Chondrocyte (in vitro differentiated cells): ENCODE data around the gene SETD7. TPM values are rescaled to one million over a fixed set of nuclear protein-coding genes. Genes with fewer than 3 reads are reported as not detected.

Source experiments
- DNase-seq: peaks from one replicate; pipeline ENCODE4 v3.0.0; 2021; ENCODE audit warnings: mixed read lengths, low spot score
- H3K27ac Mint-ChIP-seq: one replicate; pipeline ENCODE4 v1.8.0; 2021; ENCODE audit warnings: mild to moderate bottlenecking, moderate library complexity, mixed read lengths; ENCODE audit not compliant: unreplicated experiment
- H3K27me3 Mint-ChIP-seq: 2 replicates; pipeline ENCODE4 v1.8.0; 2021; ENCODE audit warnings: low read depth, mixed read lengths
- H3K36me3 Mint-ChIP-seq: 2 replicates; pipeline ENCODE4 v1.8.0; 2021; ENCODE audit warnings: low read depth, mixed read lengths
- H3K4me1 Mint-ChIP-seq: 2 replicates; pipeline ENCODE4 v1.8.0; 2021; ENCODE audit warnings: low read depth, mild to moderate bottlenecking, mixed read lengths
- H3K4me3 Mint-ChIP-seq: one replicate; pipeline ENCODE4 v1.8.0; 2021; ENCODE audit warnings: mild to moderate bottlenecking, moderate library complexity, mixed read lengths; ENCODE audit not compliant: unreplicated experiment
- H3K9me3 Mint-ChIP-seq: 2 replicates; pipeline ENCODE4 v1.8.0; 2021; ENCODE audit warnings: low read depth, mixed read lengths
- total RNA-seq: library from RNA; stranded (reverse); gene quantifications from 3 replicates; pipeline ENCODE4 v1.2.1, GENCODE V29; 2021
- TF ChIP-seq, protein P1 (sequence below): fragments of 200-600 bp; sonication (generic); IDR thresholded peaks from 2 replicates; pipeline ENCODE4 v1.5.0; 2021; ENCODE audit warnings: antibody characterized with exemption, mild to moderate bottlenecking, moderate library complexity

Gene SETD7
- total RNA-seq, 1 donor from 2014 or later: 56.3 TPM

DNA sequence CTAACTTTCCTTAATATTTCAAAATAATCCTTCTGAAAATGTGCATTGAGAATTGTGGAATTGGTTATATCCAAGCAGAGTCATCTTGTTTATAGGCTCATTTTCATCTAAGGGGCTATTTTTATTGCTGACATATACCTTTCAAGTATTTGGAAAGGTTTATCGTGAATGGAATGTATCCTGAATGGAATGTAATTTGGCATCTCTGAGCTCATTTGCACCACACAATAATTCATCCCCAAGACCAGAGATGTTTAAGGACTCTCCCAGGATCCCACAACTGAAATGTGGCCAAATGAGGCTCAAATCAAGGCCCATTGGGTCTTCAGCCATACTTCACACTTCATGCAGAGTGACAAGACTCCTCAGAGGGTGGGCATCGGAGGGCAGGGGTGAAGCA is 7.5 kb upstream of the SETD7 start:
- Mint-ChIP-seq H3K4me1 (peaks cover 9% of the 10 kb centered on the region), H3K36me3 (no peaks in the 10 kb centered on the region), H3K27me3 (no peaks in the 10 kb centered on the region), H3K9me3 (no peaks in the 10 kb centered on the region), H3K4me3 (no peak overlapping the region), H3K27ac (no peak overlapping the region)
- TF ChIP-seq, protein P1, sequence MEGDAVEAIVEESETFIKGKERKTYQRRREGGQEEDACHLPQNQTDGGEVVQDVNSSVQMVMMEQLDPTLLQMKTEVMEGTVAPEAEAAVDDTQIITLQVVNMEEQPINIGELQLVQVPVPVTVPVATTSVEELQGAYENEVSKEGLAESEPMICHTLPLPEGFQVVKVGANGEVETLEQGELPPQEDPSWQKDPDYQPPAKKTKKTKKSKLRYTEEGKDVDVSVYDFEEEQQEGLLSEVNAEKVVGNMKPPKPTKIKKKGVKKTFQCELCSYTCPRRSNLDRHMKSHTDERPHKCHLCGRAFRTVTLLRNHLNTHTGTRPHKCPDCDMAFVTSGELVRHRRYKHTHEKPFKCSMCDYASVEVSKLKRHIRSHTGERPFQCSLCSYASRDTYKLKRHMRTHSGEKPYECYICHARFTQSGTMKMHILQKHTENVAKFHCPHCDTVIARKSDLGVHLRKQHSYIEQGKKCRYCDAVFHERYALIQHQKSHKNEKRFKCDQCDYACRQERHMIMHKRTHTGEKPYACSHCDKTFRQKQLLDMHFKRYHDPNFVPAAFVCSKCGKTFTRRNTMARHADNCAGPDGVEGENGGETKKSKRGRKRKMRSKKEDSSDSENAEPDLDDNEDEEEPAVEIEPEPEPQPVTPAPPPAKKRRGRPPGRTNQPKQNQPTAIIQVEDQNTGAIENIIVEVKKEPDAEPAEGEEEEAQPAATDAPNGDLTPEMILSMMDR: no peak
- DNase-seq: no peak

DNA sequence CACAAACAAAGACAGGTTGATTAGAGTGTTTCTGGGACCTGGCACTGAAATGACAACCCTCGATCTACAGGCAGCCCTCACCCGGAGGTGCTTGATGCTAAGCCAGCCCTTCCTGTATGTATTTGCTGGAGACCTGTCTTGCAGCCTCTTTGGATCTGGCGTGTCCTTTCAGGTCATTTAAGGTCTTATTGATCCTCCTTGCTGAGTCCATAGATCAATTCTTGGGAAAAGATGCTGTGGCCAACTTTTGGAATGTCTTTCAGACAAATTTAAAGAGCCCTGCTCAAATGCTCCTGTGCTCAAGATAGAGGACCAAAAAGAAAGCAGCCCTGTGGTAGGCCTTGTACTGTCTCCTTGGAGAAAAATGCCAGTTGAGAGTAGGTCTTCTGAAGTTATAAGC is 6.8 kb upstream of the SETD7 start:
- peaks cover 9% of the 10 kb centered on the region for H3K4me1 Mint-ChIP-seq
- H3K9me3 Mint-ChIP-seq: no peaks in the 10 kb centered on the region
- no peak overlapping the region for H3K4me3 Mint-ChIP-seq
- no peak for DNase-seq
- no peaks in the 10 kb centered on the region for H3K36me3 Mint-ChIP-seq
- TF ChIP-seq, protein P1: no peak
- no peak overlapping the region for H3K27ac Mint-ChIP-seq
- H3K27me3 Mint-ChIP-seq: no peaks in the 10 kb centered on the region

DNA sequence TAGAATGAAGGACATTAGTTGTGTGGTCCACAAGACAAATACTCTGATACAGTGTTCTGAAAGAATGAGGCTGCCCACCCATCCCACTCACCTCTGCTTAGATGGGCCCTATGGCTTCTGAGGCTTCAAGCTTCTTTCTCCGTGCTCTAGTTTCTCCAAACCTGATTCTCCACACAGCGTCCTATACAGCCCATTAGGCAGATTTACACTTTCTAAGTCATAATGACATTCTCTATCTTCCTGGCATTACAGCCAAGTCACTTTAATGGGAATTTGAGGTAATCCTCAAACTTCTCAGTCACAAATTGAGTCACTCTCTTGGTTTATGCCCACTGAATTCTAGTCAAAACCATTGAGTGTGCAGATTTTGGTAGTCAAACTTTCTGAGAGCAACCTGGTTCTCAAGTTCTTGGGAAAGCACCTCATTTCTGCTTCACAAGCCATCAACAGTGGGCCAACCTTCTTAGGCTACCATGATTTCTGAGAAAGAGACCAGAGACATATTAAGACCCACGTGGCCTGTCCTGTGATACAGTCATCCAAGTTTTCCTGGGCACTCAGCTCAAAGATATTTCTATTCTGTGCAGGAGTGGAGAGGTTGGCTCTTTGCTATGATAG is 6.2 kb upstream of the SETD7 start:
- DNase-seq: no peak
- H3K27ac Mint-ChIP-seq: no peak overlapping the region

DNA sequence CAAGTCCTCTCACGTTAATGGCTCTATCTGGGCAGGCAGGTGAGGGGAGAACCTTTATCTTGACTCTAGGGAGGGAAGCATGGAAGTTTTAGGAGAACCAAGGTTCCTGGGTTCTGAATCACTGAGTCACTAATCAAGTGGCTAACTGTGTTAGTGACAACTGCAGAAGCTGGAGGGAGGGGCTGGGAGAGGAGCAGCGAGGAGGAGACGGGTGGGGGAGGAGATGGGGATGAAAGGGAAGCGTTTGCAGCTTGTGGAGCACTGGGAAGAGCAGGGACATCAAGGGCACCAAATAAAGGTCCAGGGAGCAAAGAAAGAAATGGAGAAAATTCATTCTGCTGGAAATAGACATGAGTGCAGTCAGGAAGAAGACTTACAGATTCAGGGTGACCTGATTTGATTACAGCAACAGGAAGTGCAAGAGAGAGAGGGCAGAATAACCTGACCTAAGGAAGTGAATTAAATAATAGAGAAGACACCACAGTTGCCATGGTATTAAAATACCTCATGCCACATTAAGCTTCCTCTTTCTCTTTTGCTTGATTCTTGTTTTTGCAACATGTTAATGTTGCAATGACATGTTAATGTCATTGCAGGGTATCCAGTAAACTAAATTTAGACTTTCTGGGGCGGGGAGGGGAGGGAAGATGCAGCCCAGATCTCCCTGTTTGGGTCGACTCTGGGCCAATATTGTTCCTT is 4.5 kb upstream of the SETD7 start:
- Mint-ChIP-seq H3K36me3 (no peaks in the 10 kb centered on the region), H3K9me3 (no peaks in the 10 kb centered on the region), H3K4me1 (peaks cover 17% of the 10 kb centered on the region), H3K4me3 (no peak overlapping the region), H3K27ac (no peak overlapping the region), H3K27me3 (no peaks in the 10 kb centered on the region)
- DNase-seq: no peak
- TF ChIP-seq, protein P1: no peak

More for the DNA sequence above, 6.2 kb upstream of the SETD7 start:
- Mint-ChIP-seq H3K9me3 (no peaks in the 10 kb centered on the region), H3K4me1 (peaks cover 14% of the 10 kb centered on the region), H3K4me3 (no peak overlapping the region), H3K27me3 (no peaks in the 10 kb centered on the region), H3K36me3 (no peaks in the 10 kb centered on the region)
- TF ChIP-seq, protein P1: no peak

DNA sequence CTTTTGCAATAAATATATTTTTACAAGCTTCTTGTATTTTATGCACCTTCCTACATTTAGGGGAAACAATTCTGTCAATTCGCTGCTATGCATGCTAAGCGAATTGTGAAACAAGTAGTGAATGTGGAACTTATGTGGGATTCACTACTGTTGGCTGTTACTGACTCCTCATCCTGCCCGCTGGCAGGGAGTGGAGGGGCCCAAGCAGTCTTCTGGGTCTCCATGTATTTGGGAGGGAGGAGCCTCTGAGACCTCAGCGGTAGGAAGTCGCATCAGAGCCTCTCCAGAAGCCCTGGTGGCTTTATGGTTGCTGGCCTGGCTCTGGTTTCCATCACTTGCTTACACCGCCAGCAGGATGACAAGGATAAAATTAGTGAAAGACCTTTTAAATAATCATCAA is 3.7 kb upstream of the SETD7 start:
- Mint-ChIP-seq H3K4me3 (no peak overlapping the region), H3K36me3 (no peaks in the 10 kb centered on the region), H3K27me3 (no peaks in the 10 kb centered on the region), H3K9me3 (no peaks in the 10 kb centered on the region), H3K27ac (no peak overlapping the region), H3K4me1 (peaks cover 19% of the 10 kb centered on the region)
- no peak for DNase-seq
- TF ChIP-seq, protein P1: no peak
